Gastrocnemius medialis (tissue), 4 donors: ENCODE measurements around the gene PLEKHG3.

Experiments
- POLR2A ChIP-seq, 2 donors: fragments of 450-650 bp; IDR thresholded peaks; one replicate each; pipeline ENCODE4 v1.6.1; 2017; ENCODE audit warnings: antibody characterized with exemption in 2 of 2, mild to moderate bottlenecking in 2 of 2, moderate library complexity in 2 of 2
- TF ChIP-seq, protein P1 (sequence below), 5 experiments: fragments of 450-650 bp in 3 of 5; fragments of 200-600 bp in 2 of 5; sonication (generic) in 2 of 5; IDR thresholded peaks in 4 of 5; conservative IDR thresholded peaks in 1 of 5; 1 replicate in 4 of 5; 2 replicates in 1 of 5; pipeline ENCODE4 v1.5.1; 2016 to 2019; ENCODE audit warnings: antibody characterized with exemption in 5 of 5, mild to moderate bottlenecking in 3 of 5, moderate library complexity in 3 of 5

DNA sequence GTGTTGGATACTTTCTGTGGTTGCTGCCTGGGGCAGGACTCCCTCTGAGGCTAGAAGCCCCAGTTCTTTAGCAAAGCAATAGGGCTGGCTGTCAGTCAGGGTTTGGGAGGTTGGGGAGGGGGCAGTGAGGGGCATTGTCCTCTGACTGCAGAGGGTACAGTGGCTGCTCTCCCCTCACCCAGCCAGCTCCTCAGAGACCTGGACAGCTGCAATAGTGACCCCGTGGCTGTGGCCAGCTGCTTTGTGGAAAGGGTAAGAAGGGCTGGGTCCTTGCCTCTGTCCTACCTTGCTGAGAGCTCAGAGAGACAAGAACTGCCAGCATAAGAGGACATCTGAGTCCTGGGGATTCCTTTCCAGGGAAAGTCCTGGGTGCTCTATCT lies 25.8 kb downstream of the PLEKHG3 start:
- no peak for TF ChIP-seq POLR2A (IDR thresholded peaks at IDR 0.05)
- TF ChIP-seq, protein P1, sequence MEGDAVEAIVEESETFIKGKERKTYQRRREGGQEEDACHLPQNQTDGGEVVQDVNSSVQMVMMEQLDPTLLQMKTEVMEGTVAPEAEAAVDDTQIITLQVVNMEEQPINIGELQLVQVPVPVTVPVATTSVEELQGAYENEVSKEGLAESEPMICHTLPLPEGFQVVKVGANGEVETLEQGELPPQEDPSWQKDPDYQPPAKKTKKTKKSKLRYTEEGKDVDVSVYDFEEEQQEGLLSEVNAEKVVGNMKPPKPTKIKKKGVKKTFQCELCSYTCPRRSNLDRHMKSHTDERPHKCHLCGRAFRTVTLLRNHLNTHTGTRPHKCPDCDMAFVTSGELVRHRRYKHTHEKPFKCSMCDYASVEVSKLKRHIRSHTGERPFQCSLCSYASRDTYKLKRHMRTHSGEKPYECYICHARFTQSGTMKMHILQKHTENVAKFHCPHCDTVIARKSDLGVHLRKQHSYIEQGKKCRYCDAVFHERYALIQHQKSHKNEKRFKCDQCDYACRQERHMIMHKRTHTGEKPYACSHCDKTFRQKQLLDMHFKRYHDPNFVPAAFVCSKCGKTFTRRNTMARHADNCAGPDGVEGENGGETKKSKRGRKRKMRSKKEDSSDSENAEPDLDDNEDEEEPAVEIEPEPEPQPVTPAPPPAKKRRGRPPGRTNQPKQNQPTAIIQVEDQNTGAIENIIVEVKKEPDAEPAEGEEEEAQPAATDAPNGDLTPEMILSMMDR (IDR thresholded peaks at IDR 0.05 in 4 of 5, conservative IDR thresholded peaks at IDR 0.05 in 1 of 5): no peak
